Cardiac muscle cell (in vitro differentiated cells and primary cell): ENCODE measurements around the gene DDT. TPM values are rescaled to one million over a fixed set of nuclear protein-coding genes. Genes with fewer than 3 reads are reported as not detected.

Experiments
- DNase-seq, 2 donors: peaks; one replicate each; pipeline versions ENCODE4 v3.0.0 to v3.0.0-alpha.2; 2010 to 2017; ENCODE audit warnings: low read depth in 1 of 2, low spot score in 1 of 2
- H3K27ac ChIP-seq: fragments of 200-600 bp; sonication (generic); 2 replicates; pipeline ENCODE4 v1.5.1; 2016
- H3K27me3 ChIP-seq: fragments of 200-600 bp; sonication (generic); 2 replicates; pipeline ENCODE4 v1.6.0; 2016; ENCODE audit warnings: control low read depth
- H3K36me3 ChIP-seq: fragments of 200-600 bp; sonication (generic); 2 replicates; pipeline ENCODE4 v1.5.1; 2016; ENCODE audit warnings: control low read depth
- H3K4me1 ChIP-seq: fragments of 200-600 bp; sonication (generic); 2 replicates; pipeline ENCODE4 v1.8.1; 2017; ENCODE audit warnings: low read depth, mild to moderate bottlenecking, mixed run types
- H3K4me3 ChIP-seq: fragments of 200-600 bp; sonication (generic); 2 replicates; pipeline ENCODE4 v1.5.1; 2016; ENCODE audit warnings: mild to moderate bottlenecking
- H3K9me3 ChIP-seq: fragments of 200-600 bp; sonication (generic); 2 replicates; pipeline ENCODE4 v1.5.1; 2017; ENCODE audit warnings: low read depth, mild to moderate bottlenecking, control low read depth
- CTCF ChIP-seq: IDR thresholded peaks from 2 replicates; pipeline ENCODE4 v1.5.1; 2012; ENCODE audit warnings: low read depth, mild to moderate bottlenecking, low read length
- polyA plus RNA-seq: library from polyadenylated mRNA; unstranded; fragments of >200 nt; fragmentation: Nextera tagmentation; extraction: Ambion mirVana; gene quantifications from 2 replicates; pipeline ENCODE4 v1.2.1, GENCODE V29; 2016
- total RNA-seq: library from RNA; depleted of rRNA; stranded (reverse); fragments of >200 nt; gene quantifications from 2 replicates; pipeline ENCODE4 v1.2.3, GENCODE V29; 2016

The DDT gene
- total and polyA plus RNA-seq, 2 experiments from 2014 or later = 115 to 244 TPM

GRCh38 chr22:24009227-24010017 lies 35.2 kb upstream of the DDT start:
- no peaks in the 10 kb centered on the region for H3K27me3 ChIP-seq
- no peak for DNase-seq
- no peak overlapping the region for H3K27ac ChIP-seq
- no peaks in the 10 kb centered on the region for H3K9me3 ChIP-seq
- no peak for TF ChIP-seq CTCF
- H3K4me1 ChIP-seq = peaks cover 7% of the 10 kb centered on the region
- no peak overlapping the region for H3K4me3 ChIP-seq
- H3K36me3 ChIP-seq = no peaks in the 10 kb centered on the region

- H3K4me3 ChIP-seq = no peak overlapping the region
- no peaks in the 10 kb centered on the region for H3K9me3 ChIP-seq
- H3K27ac ChIP-seq = no peak overlapping the region
- no peak for DNase-seq
- H3K4me1 ChIP-seq = peaks cover 7% of the 10 kb centered on the region
- TF ChIP-seq CTCF = no peak
- no peaks in the 10 kb centered on the region for H3K36me3 ChIP-seq
- H3K27me3 ChIP-seq = no peaks in the 10 kb centered on the region
These were observed 34.4 kb upstream of the DDT start for GRCh38 chr22:24008381-24009226.

- DNase-seq = no peak
- no peak for TF ChIP-seq CTCF
- no peaks in the 10 kb centered on the region for H3K9me3 ChIP-seq
These were observed 33.7 kb upstream of the DDT start for GRCh38 chr22:24008022-24008283.

GRCh38 chr22:24007253-24008021 lies 33.2 kb upstream of the DDT start:
- Histone ChIP-seq H3K27me3 (no peaks in the 10 kb centered on the region), H3K36me3 (no peaks in the 10 kb centered on the region), H3K4me3 (no peak overlapping the region), H3K27ac (no peak overlapping the region), H3K4me1 (peaks cover 6% of the 10 kb centered on the region), H3K9me3 (no peaks in the 10 kb centered on the region)
- TF ChIP-seq CTCF = no peak
- DNase-seq = no peak

More at GRCh38 chr22:24008022-24008283, 33.7 kb upstream of the DDT start:
- no peak overlapping the region for H3K4me3 ChIP-seq
- peaks cover 7% of the 10 kb centered on the region for H3K4me1 ChIP-seq
- H3K27ac ChIP-seq = no peak overlapping the region
- H3K27me3 ChIP-seq = no peaks in the 10 kb centered on the region
- H3K36me3 ChIP-seq = no peaks in the 10 kb centered on the region

GRCh38 chr22:24006914-24007214 lies 32.6 kb upstream of the DDT start:
- Histone ChIP-seq H3K9me3 (no peaks in the 10 kb centered on the region), H3K4me1 (no peaks in the 10 kb centered on the region), H3K4me3 (no peak overlapping the region), H3K36me3 (no peaks in the 10 kb centered on the region), H3K27ac (no peak overlapping the region), H3K27me3 (no peaks in the 10 kb centered on the region)
- DNase-seq = no peak
- no peak for TF ChIP-seq CTCF
